OCI-LY3 (cell line): ENCODE data around the gene GPR137B.
A peak's percentile ranks its signal among the peaks of the same experiment; 100 is the strongest.

ENCODE experiments used
- H2AFZ ChIP-seq: fragments of 200-600, 300-600 bp; shearing (Covaris generic); 2 replicates; pipeline ENCODE4 v1.6.0; 2014; ENCODE audit warnings: antibody characterized with exemption, low read depth, low read length
- H3K27ac ChIP-seq: fragments of 200-600, 300-600 bp; sonication (generic); 2 replicates; pipeline ENCODE4 v1.5.1; 2014; ENCODE audit warnings: mild to moderate bottlenecking, low read length, moderate library complexity, mixed read lengths
- H3K27me3 ChIP-seq: fragments of 200-600, 300-600 bp; sonication (generic); 2 replicates; pipeline ENCODE4 v1.6.1; 2014; ENCODE audit warnings: low read depth, low read length, mixed read lengths
- H3K36me3 ChIP-seq: fragments of 200-600, 300-600 bp; sonication (generic); replicated peaks from 2 replicates; pipeline ENCODE3; 2014; ENCODE audit warnings: low read depth, low read length, mixed read lengths
- H3K4me1 ChIP-seq: fragments of 300-600, 200-600 bp; sonication (generic); 2 replicates; pipeline ENCODE4 v1.6.1; 2014; ENCODE audit warnings: low read length, mixed read lengths
- H3K4me2 ChIP-seq: fragments of 200-600, 300-600 bp; sonication (generic); 2 replicates; pipeline ENCODE4 v1.6.1; 2014; ENCODE audit warnings: low read length, mixed read lengths
- H3K4me3 ChIP-seq: fragments of 300-600, 200-600 bp; sonication (generic); 2 replicates; pipeline ENCODE4 v1.5.1; 2014; ENCODE audit warnings: antibody characterized with exemption, mild to moderate bottlenecking, low read length, moderate library complexity
- H3K79me2 ChIP-seq: fragments of 300-600, 200-600 bp; shearing (Covaris generic); 2 replicates; pipeline ENCODE4 v1.6.1; 2014; ENCODE audit warnings: mild to moderate bottlenecking, low read length, mixed read lengths
- H3K9ac ChIP-seq: fragments of 300-600, 200-600 bp; shearing (Covaris generic); 2 replicates; pipeline ENCODE4 v1.6.0; 2014; ENCODE audit warnings: mild to moderate bottlenecking, low read length, moderate library complexity
- H3K9me3 ChIP-seq: fragments of 200-600, 300-600 bp; shearing (Covaris generic); 2 replicates; pipeline ENCODE4 v1.6.1; 2014; ENCODE audit warnings: low read length, mixed read lengths; ENCODE audit not compliant: insufficient read depth
- H4K20me1 ChIP-seq: fragments of 200-600, 300-600 bp; sonication (generic); 2 replicates; pipeline ENCODE4 v1.6.1; 2016; ENCODE audit warnings: low read length, mixed read lengths; ENCODE audit not compliant: insufficient read depth
- CTCF ChIP-seq: fragments of 200-600, 300-600 bp; sonication (generic); IDR thresholded peaks from 2 replicates; pipeline ENCODE4 v1.5.1; 2014; ENCODE audit warnings: antibody characterized with exemption, low read length, low read depth
- EZH2phosphoT487 ChIP-seq: fragments of 200-600 bp; shearing (Covaris generic); IDR thresholded peaks from 2 replicates; pipeline ENCODE4 v1.6.1; 2018; ENCODE audit warnings: antibody characterized with exemption, mixed run types, low read depth

The GPR137B gene

DNA sequence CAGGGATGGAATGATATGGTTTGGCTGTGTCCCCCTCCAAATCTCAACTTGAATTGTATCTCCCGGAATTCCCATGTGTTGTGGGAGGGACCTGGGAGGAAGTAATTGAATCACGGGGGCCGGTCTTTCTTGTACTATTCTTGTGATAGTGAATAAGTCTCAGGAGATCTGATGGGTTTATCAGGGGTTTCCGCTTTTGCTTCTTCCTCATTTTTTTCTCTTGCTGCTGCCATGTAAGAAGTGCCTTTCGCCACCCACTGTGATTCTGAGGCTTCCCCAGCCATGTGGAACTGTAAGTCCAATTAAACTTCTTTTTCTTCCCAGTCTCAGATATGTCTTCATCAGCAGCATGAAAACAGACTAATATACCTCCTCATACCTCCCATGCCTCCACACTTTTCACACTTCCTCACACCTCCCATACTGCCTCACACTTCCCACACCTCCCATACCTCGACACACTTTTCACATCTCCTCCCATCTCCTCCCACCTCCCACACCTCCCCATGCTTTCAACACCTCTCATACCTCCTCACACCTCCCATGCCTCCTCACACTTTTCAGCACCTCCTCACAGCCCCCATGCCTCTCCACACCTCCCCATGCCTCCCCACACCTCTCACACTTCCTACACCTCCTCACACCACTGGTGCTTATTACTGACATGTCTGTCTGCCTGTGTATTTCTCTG is 21.3 kb downstream of the GPR137B start:
- peaks cover 18% of the 10 kb centered on the region for H4K20me1 ChIP-seq
- H3K79me2 ChIP-seq: peaks cover 83% of the 10 kb centered on the region
- H3K9ac ChIP-seq: no peak overlapping the region
- H2AFZ ChIP-seq: no peak overlapping the region
- H3K9me3 ChIP-seq: peaks cover 14% of the 10 kb centered on the region
- no peaks in the 10 kb centered on the region for H3K27me3 ChIP-seq
- no peak overlapping the region for H3K4me3 ChIP-seq
- H3K4me2 ChIP-seq: no peak overlapping the region
- H3K4me1 ChIP-seq: peaks cover 53% of the 10 kb centered on the region
- H3K27ac ChIP-seq: peak overlapping the region; percentile 45
- TF ChIP-seq CTCF: no peak
- no peak for TF ChIP-seq EZH2phosphoT487
- peaks cover 49% of the 10 kb centered on the region for H3K36me3 ChIP-seq

- Histone ChIP-seq H3K4me2 (no peak overlapping the region), H3K9ac (no peak overlapping the region), H4K20me1 (peaks cover 25% of the 10 kb centered on the region), H3K36me3 (peaks cover 56% of the 10 kb centered on the region), H3K4me3 (no peak overlapping the region), H3K27ac (no peak overlapping the region), H3K9me3 (peaks cover 14% of the 10 kb centered on the region), H3K79me2 (peaks cover 83% of the 10 kb centered on the region), H3K27me3 (no peaks in the 10 kb centered on the region), H3K4me1 (peaks cover 50% of the 10 kb centered on the region), H2AFZ (no peak overlapping the region)
- TF ChIP-seq CTCF (no peak), EZH2phosphoT487 (no peak)
Measured at GRCh38 chr1:236164273-236164672, 21.9 kb downstream of the GPR137B start.

- H4K20me1 ChIP-seq: peaks cover 27% of the 10 kb centered on the region
- H3K9me3 ChIP-seq: peaks cover 14% of the 10 kb centered on the region
- peaks cover 60% of the 10 kb centered on the region for H3K36me3 ChIP-seq
- no peak overlapping the region for H3K4me2 ChIP-seq
- H3K79me2 ChIP-seq: peaks cover 85% of the 10 kb centered on the region
- no peak for TF ChIP-seq EZH2phosphoT487
- no peak for TF ChIP-seq CTCF
- H3K9ac ChIP-seq: no peak overlapping the region
- H3K27ac ChIP-seq: no peak overlapping the region
- H3K27me3 ChIP-seq: no peaks in the 10 kb centered on the region
- H3K4me3 ChIP-seq: no peak overlapping the region
- peaks cover 39% of the 10 kb centered on the region for H3K4me1 ChIP-seq
- no peak overlapping the region for H2AFZ ChIP-seq
Measured at GRCh38 chr1:236165238-236165981, 23.1 kb downstream of the GPR137B start.

GRCh38 chr1:236166041-236166440 is 23.7 kb downstream of the GPR137B start:
- TF ChIP-seq EZH2phosphoT487 (no peak), CTCF (no peak)
- peaks cover 60% of the 10 kb centered on the region for H3K36me3 ChIP-seq
- peaks cover 32% of the 10 kb centered on the region for H3K4me1 ChIP-seq

More at GRCh38 chr1:236166041-236166440, 23.7 kb downstream of the GPR137B start:
- Histone ChIP-seq H4K20me1 (peaks cover 28% of the 10 kb centered on the region), H3K9ac (no peak overlapping the region), H3K79me2 (peaks cover 83% of the 10 kb centered on the region), H3K4me3 (no peak overlapping the region), H3K4me2 (no peak overlapping the region), H2AFZ (no peak overlapping the region), H3K9me3 (peaks cover 14% of the 10 kb centered on the region), H3K27me3 (no peaks in the 10 kb centered on the region), H3K27ac (no peak overlapping the region)
